K562 (cell line): ENCODE data around the gene INTS12. TPM values are rescaled to one million over a fixed set of nuclear protein-coding genes. Genes with fewer than 3 reads are reported as not detected.

Experiments
- E2F1 ChIP-seq: sonication (generic); formaldehyde crosslinking; IDR thresholded peaks from 2 replicates; pipeline ENCODE4 v1.8.1; 2023; ENCODE audit warnings: mild to moderate bottlenecking, missing genetic modification reagents, moderate library complexity
- ETS1 ChIP-seq: conservative IDR thresholded peaks from 2 replicates; pipeline ENCODE4 v1.6.1; 2011; ENCODE audit warnings: low read depth, mild to moderate bottlenecking, low read length; ENCODE audit not compliant: control insufficient read depth
- FUS ChIP-seq: fragments of 200-400 bp; formaldehyde crosslinking; optimal IDR thresholded peaks from 2 replicates; pipeline ENCODE3; 2017; ENCODE audit warnings: low read depth, low read length
- MEF2A ChIP-seq: IDR thresholded peaks from 2 replicates; pipeline ENCODE4 v1.6.1; 2011; ENCODE audit warnings: low read depth, mild to moderate bottlenecking, low read length, moderate library complexity; ENCODE audit not compliant: control insufficient read depth
- NR4A1 ChIP-seq, 2 experiments: fragments of 250-450 bp in 1 of 2; fragments of 450-650 bp in 1 of 2; sonication (Bioruptor Pico) in 1 of 2; IDR thresholded peaks; 2 replicates each; pipeline versions ENCODE4 v1.4.0 to v1.6.1; 2016 to 2020; ENCODE audit warnings: mild to moderate bottlenecking in 2 of 2, missing compliant biosample characterization in 1 of 2, missing genetic modification characterization in 1 of 2, moderate library complexity in 1 of 2
- POLR3A ChIP-seq: IDR thresholded peaks from 2 replicates; pipeline ENCODE4 v1.6.1; 2011; ENCODE audit warnings: borderline replicate concordance, mild to moderate bottlenecking, moderate library complexity; ENCODE audit not compliant: insufficient read length, insufficient read depth; ENCODE audit errors: extremely low read depth
- PTBP1 ChIP-seq: fragments of 200-400 bp; formaldehyde crosslinking; IDR thresholded peaks from 2 replicates; pipeline ENCODE4 v1.6.1; 2017; ENCODE audit warnings: low read depth, low read length
- TAF7 ChIP-seq: fragments of 450-650 bp; IDR thresholded peaks from 2 replicates; pipeline ENCODE4 v1.6.1; 2016; ENCODE audit warnings: missing genetic modification characterization, missing compliant biosample characterization
- THAP7 ChIP-seq: fragments of 250-450 bp; sonication (Bioruptor Pico); IDR thresholded peaks from 2 replicates; pipeline ENCODE4 v1.5.0; 2021
- ZBED1 ChIP-seq: IDR thresholded peaks from 2 replicates; pipeline ENCODE4 v1.6.1; 2014
- ZBTB17 ChIP-seq: fragments of 450-650 bp; formaldehyde crosslinking; IDR thresholded peaks from 2 replicates; pipeline ENCODE4 v1.4.0; 2020; ENCODE audit warnings: mild to moderate bottlenecking
- ZNF445 ChIP-seq: fragments of 250-450 bp; sonication (Bioruptor Pico); IDR thresholded peaks from 2 replicates; pipeline ENCODE4 v1.4.0; 2020; ENCODE audit warnings: low read depth, mild to moderate bottlenecking, moderate library complexity
- ZNF586 ChIP-seq: fragments of 450-650 bp; formaldehyde crosslinking; conservative IDR thresholded peaks from 2 replicates; pipeline ENCODE4 v1.4.0; 2020; ENCODE audit warnings: mild to moderate bottlenecking, moderate library complexity
- ZNF717 ChIP-seq: fragments of 250-450 bp; sonication (Bioruptor Pico); IDR thresholded peaks from 2 replicates; pipeline ENCODE4 v1.5.0; 2021
- ZNF830 ChIP-seq: fragments of 250-450 bp; sonication (Bioruptor Pico); IDR thresholded peaks from 2 replicates; pipeline ENCODE4 v1.5.0; 2021; ENCODE audit warnings: mild to moderate bottlenecking
- polyA plus RNA-seq, 8 experiments: library from polyadenylated mRNA; depleted of rRNA in 4 of 8; stranded (reverse) in 5 of 8; unstranded in 3 of 8; fragments of >200 nt; fragmentation: Nextera tagmentation in 2 of 8; fragmentation: Illumina TruSeq in 1 of 8; extraction: Ambion mirVana in 2 of 8; extraction: Trizol in 1 of 8; gene quantifications; 2 replicates each; pipeline versions ENCODE4 v1.2.1 to v1.2.3, GENCODE V29; 2011 to 2014; ENCODE audit warnings: inconsistent platforms in 1 of 8, missing spikeins in 1 of 8
- total RNA-seq, 7 experiments: library from RNA; depleted of rRNA in 6 of 7; stranded (reverse); fragments of >200 nt in 6 of 7; fragmentation: Illumina TruSeq in 2 of 7; extraction: Trizol in 2 of 7; gene quantifications; 2 replicates each; pipeline versions ENCODE4 v1.2.1 to v1.2.3, GENCODE V29; 2011 to 2021; ENCODE audit warnings: low replicate concordance in 1 of 7

The INTS12 gene
- total and polyA plus RNA-seq, 9 of the 15 experiments (the other 6 are each of a cell fraction or from before 2014, with no cell fraction given) = 24.5 to 82.9 (median 41.2) TPM

GRCh38 chr4:105708181-105709080, at the start of gene INTS12, which contains the start of gene GSTCD (continued):
- peak; percentile 69; the same call in 1 of the 2 replicates for TF ChIP-seq ETS1
- TF ChIP-seq ZBTB17 (CRISPR knock-in tag) = no peak
- TF ChIP-seq MEF2A = peak; percentile 63; the same call in 1 of the 2 replicates
- peak; percentile 77; the same call in 1 of the 2 replicates for TF ChIP-seq THAP7
- TF ChIP-seq TAF7 (tag) = peak; percentile 94
- TF ChIP-seq ZNF717 (CRISPR knock-in tag) = no peak
- no peak for TF ChIP-seq NR4A1 (CRISPR knock-in tag; IDR thresholded peaks at IDR 0.05)
- TF ChIP-seq NR4A1 (tag; IDR thresholded peaks at IDR 0.05) = 0 out of 2 replicates have a peak, but pooled peaks have one; percentile 70
- TF ChIP-seq E2F1 = no peak
- TF ChIP-seq ZNF445 (CRISPR knock-in tag) = no peak
- peak; percentile 89 for TF ChIP-seq ZBED1
- no peak for TF ChIP-seq PTBP1
- TF ChIP-seq ZNF586 = no peak
- no peak for TF ChIP-seq FUS
- TF ChIP-seq ZNF830 (CRISPR knock-in tag) = no peak
- no peak for TF ChIP-seq POLR3A
